NCI-H460 (cell line): ENCODE data around the gene PCNT. TPM values are rescaled to one million over a fixed set of nuclear protein-coding genes. Genes with fewer than 3 reads are reported as not detected.

Experiments used
- DNase-seq: peaks from one replicate; pipeline ENCODE4 v3.0.0-alpha.2; 2016; ENCODE audit warnings: low read depth; ENCODE audit errors: extremely low read depth
- total RNA-seq: library from RNA; depleted of rRNA; stranded (reverse); fragments of >200 nt; shearing (Covaris generic); gene quantifications from 2 replicates; pipeline ENCODE4 v1.2.3, GENCODE V29; 2014

PCNT gene
- total RNA-seq, 1 experiment from 2014 or later, result 14.1 TPM

GRCh38 chr21:46334351-46335140, 10.6 kb downstream of the PCNT start:
- DNase-seq, result no peak

DNA sequence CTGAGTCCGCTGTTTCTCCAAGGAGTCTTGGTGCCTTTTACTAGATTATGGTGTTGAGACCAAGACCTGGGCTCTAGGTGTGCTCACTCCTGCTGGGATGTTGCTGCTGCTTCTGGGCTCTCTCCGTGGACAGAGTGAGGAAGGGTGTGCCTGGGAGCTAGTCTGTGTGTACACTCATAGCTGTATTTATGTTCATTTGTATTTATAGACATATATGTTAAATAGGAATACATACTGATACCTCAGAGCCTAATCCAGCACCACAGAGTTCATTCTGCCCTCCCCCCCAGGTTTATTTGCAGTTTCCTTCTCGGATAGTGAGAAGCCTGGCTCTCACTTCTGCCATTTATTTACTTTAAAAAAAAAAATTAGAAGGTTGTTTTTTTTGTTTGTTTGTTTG, 12.6 kb downstream of the PCNT start:
- DNase-seq, result no peak

- DNase-seq, result no peak
Measured at GRCh38 chr21:46340998-46341397, 17.0 kb downstream of the PCNT start.

- no peak for DNase-seq
Measured at GRCh38 chr21:46344219-46344915, 20.4 kb downstream of the PCNT start.

- no peak for DNase-seq
Measured at GRCh38 chr21:46345861-46346260, 21.9 kb downstream of the PCNT start.

GRCh38 chr21:46346296-46347202, 22.6 kb downstream of the PCNT start:
- no peak for DNase-seq

- no peak for DNase-seq
Measured at GRCh38 chr21:46347203-46347550, 23.2 kb downstream of the PCNT start.

DNA sequence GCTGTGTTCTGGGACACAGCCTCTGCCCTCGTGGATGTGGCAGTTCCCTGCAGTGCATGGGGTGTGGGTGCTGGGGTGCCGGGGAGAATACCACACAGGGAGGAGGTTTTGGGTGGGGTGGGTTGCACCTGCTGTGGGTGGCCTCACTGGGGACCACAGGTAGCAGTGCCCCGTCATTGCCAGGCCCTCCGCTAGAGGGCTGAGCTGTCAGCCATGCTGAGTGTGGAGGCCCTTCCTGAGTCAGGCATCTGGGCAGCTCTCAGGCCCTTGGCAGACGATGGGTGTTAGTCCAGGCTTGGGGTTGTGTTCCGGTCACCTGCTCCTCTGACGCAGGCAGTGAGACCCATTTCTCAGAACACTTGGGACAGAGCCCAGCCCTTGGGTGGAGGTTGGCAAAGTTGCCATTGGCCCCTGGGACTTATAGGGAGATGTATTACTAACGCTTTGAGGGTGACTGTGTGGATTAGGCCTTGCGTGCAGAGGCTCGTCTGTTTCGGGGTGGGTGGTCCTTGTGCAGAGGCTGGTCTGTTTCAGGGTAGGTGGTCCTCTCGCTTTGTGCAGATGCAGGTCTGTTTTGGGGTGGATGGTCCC, 23.9 kb downstream of the PCNT start:
- peak; percentile 61 for DNase-seq

- no peak for DNase-seq
Measured at GRCh38 chr21:46349134-46349760, 25.3 kb downstream of the PCNT start.

DNA sequence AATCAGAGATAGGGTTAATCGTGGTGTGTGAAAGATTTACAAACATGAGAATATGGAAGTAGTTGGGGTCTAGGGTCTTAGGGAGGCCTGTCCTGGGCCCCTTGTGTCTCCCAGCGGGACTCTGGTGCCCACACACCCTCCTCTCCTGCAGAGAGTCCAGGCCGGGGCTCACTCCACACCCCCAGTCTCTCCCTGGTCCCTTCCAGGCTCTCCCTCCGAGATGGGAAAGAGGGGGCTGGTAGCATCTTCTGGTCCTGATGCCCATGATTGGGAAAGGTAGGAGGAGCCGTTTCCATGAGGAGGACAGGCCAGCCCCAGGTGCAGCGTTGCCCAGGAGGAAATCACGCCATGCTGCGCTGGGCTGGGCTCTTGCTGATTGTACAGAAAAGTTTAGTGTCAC, 26.6 kb downstream of the PCNT start:
- no peak for DNase-seq

- DNase-seq, result no peak
Measured at GRCh38 chr21:46350981-46351380, 27.0 kb downstream of the PCNT start.

DNA sequence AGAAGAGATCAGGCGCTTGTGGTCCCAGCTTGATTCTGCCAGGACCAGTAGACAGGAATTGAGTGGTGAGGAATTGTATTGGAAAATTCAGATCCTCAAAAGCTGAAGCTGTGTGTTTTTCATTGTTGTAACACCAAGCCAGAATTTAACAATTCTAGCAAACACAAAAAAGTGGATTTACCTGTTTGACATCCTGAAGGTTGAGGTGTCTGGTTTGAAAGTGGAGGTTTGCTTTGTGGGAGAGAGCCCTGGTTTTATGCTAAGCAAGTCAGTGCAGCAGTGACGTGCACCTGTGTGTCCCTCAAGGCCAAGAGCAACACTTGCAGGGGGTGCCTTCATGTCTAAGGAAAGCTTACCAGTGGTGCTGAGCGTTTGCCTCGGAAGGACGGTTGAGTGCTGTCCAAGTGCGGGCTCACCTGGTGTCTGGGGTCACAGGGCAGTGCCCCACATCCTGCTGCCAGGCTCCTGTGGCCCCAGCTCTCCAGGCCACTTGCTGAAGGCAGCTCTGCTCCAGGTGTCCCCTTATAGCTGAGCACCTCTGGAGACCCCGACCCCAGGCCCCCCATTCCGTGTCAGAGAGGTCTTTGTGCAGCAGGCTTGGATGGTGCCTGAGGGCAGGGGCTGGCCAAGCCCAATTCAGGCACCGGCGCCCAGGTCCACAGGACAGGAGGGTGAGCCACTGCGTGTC, 27.7 kb downstream of the PCNT start:
- DNase-seq, result no peak

DNA sequence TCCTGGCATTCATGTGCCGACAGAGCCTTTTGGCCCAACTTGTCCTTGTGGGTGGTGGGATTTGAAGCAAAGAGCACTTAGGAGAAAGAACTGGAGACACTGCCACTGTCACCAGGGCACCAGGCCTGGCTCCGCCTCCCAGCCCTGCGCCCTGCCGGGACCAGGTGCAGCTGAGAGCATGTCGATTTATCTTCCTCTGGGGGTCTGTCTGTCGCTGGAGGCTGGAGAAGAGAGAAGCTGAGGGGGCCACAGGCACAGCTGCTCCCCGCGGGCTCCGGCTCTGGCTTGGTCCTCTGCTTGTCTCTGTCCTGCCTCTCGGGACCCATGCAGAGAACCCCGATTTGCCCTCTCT, 28.2 kb downstream of the PCNT start:
- no peak for DNase-seq

DNA sequence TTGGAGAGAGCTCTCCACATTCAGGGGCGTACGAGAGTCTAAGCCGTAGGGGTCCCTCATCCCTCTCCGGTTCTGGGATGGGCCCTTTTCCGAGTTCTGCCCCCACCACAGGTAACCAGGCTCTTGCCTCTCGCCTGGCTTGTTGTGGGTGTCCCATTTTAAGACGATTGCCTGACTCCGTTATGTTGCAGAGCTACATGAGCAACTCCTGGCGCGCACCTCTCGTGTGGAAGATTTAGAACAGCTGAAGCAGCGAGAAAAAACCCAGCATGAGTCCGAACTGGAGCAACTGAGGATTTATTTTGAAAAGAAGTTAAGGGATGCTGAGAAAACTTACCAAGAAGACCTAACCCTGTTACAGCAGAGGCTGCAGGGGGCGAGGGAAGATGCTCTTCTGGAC, 29.0 kb downstream of the PCNT start:
- no peak for DNase-seq

DNA sequence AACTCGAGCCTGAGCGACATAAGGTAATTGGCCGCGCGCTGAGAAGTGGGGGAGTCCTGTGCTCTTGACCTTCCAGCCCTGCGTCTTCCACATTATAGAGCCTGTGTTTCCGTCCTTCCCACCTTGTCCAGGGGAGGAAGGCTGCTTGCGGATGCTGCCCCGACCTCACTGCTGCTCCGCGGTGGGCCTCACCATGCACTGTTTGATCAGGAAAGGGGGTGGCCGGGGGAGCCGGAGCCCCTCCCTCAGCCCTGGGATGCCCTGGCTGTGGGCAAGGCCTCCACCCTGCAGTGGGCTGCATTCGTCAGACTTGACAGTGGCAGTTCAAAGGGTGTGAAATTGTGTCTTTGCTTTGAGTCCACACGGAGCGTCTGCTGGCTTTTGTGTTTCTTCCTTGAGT, 30.1 kb downstream of the PCNT start:
- no peak for DNase-seq

- DNase-seq, result no peak
Measured at GRCh38 chr21:46354518-46354917, 30.6 kb downstream of the PCNT start.

DNA sequence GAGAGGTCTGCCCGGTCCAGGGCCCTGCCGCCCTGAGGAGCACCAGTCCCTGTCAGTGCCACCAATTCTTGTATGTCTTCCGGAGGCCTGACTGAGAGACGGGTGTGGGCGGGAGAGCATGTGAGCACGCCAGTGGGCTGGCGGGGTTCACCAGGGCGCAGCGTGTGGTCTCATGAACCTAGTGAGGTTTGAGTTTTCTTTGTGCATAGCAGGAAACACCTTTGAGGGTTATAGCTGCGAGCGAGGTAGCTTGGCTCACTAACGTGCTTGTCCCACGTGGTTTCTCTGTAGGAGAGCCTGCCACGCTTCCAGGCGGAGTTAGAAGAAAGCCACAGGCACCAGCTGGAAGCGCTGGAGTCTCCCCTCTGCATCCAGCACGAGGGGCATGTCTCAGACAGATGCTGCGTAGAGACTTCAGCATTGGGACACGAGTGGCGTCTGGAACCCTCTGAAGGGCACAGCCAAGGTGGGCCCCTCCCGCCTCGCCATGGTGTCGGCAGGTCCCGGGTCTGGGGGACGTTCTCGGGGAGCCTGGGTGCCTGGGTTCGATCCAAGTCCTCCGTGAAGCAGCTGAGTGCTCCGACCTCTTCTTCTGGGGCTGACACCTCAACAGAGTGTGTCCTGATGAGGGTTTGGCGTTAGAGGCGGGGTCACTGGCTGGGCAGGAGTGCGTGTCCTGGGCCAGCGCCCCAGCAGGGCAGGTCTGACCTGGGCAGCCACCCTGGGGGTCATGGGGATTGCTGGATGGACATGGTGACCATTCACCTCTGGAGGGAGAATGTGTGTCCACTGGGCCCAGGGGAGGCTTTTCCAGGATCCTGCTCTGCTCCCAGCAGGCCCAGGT, 31.4 kb downstream of the PCNT start:
- no peak for DNase-seq

GRCh38 chr21:46356005-46356338, 32.0 kb downstream of the PCNT start:
- no peak for DNase-seq
